Neural progenitor cell (in vitro differentiated cells): Measurements from ENCODE around the gene IQCM. TPM values are rescaled to one million over a fixed set of nuclear protein-coding genes. Genes with fewer than 3 reads are reported as not detected.

Source experiments
- DNase-seq: peaks from one replicate; pipeline ENCODE4 v3.0.0-alpha.2; 2016; ENCODE audit warnings: low spot score
- H2AFZ ChIP-seq: fragments of 200-600 bp; sonication (generic); replicated peaks from 2 replicates; pipeline ENCODE4 v1.6.1; 2016; ENCODE audit warnings: antibody characterized with exemption
- H3F3A ChIP-seq: fragments of 200-600 bp; sonication (generic); 2 replicates; pipeline ENCODE4 v1.6.1; 2016; ENCODE audit warnings: antibody characterized with exemption, low read depth
- H3K27ac ChIP-seq: fragments of 200-600 bp; sonication (generic); 2 replicates; pipeline ENCODE4 v1.5.1; 2016; ENCODE audit warnings: mild to moderate bottlenecking
- H3K27me3 ChIP-seq: fragments of 200-600 bp; sonication (generic); 2 replicates; pipeline ENCODE4 v1.6.1; 2016; ENCODE audit warnings: mild to moderate bottlenecking, moderate library complexity
- H3K36me3 ChIP-seq: fragments of 200-600 bp; sonication (generic); 2 replicates; pipeline ENCODE4 v1.5.1; 2016
- H3K4me1 ChIP-seq: fragments of 200-600 bp; sonication (generic); 2 replicates; pipeline ENCODE4 v1.6.1; 2016; ENCODE audit warnings: mixed run types
- H3K4me2 ChIP-seq: fragments of 200-600 bp; sonication (generic); 2 replicates; pipeline ENCODE4 v1.6.1; 2016
- H3K4me3 ChIP-seq: fragments of 200-600 bp; sonication (generic); 2 replicates; pipeline ENCODE4 v1.5.1; 2016
- H3K79me2 ChIP-seq: fragments of 200-600 bp; sonication (generic); 2 replicates; pipeline ENCODE4 v1.6.1; 2016; ENCODE audit warnings: low read depth
- H3K9ac ChIP-seq: fragments of 200-600 bp; sonication (generic); 2 replicates; pipeline ENCODE4 v1.6.1; 2016
- H3K9me3 ChIP-seq: fragments of 200-600 bp; sonication (generic); 2 replicates; pipeline ENCODE4 v1.5.1; 2016; ENCODE audit warnings: low read depth
- H4K20me1 ChIP-seq: fragments of 200-600 bp; sonication (generic); 2 replicates; pipeline ENCODE4 v1.6.1; 2016; ENCODE audit warnings: low read depth
- H3K27ac Mint-ChIP-seq: 3 replicates; pipeline ENCODE4 v1.8.0; 2021; ENCODE audit warnings: mixed read lengths
- H3K27me3 Mint-ChIP-seq: 2 replicates; pipeline ENCODE4 v1.8.0; 2022; ENCODE audit warnings: low read depth, mild to moderate bottlenecking, inconsistent platforms, moderate library complexity, mixed read lengths; ENCODE audit not compliant: insufficient read depth
- H3K36me3 Mint-ChIP-seq: 3 replicates; pipeline ENCODE4 v1.8.0; 2021; ENCODE audit warnings: mixed read lengths
- H3K4me1 Mint-ChIP-seq: 3 replicates; pipeline ENCODE4 v1.8.0; 2021; ENCODE audit warnings: mixed read lengths
- H3K4me3 Mint-ChIP-seq: 3 replicates; pipeline ENCODE4 v1.8.0; 2021; ENCODE audit warnings: mild to moderate bottlenecking, moderate library complexity, mixed read lengths
- H3K9me3 Mint-ChIP-seq: 3 replicates; pipeline ENCODE4 v1.8.0; 2020; ENCODE audit warnings: mixed read lengths
- EZH2 ChIP-seq: fragments of 200-600 bp; sonication (generic); IDR thresholded peaks from 2 replicates; pipeline ENCODE4 v1.6.1; 2017; ENCODE audit warnings: antibody characterized with exemption, mild to moderate bottlenecking, moderate library complexity
- EZH2phosphoT487 ChIP-seq: fragments of 200-600 bp; sonication (generic); IDR thresholded peaks from 2 replicates; pipeline ENCODE4 v1.6.1; 2017; ENCODE audit warnings: antibody characterized with exemption
- total RNA-seq: library from RNA; depleted of rRNA; stranded (reverse); fragments of >200 nt; gene quantifications from 2 replicates; pipeline ENCODE4 v1.2.3, GENCODE V29; 2015; ENCODE audit warnings: low replicate concordance
- TF ChIP-seq, protein P1 (sequence below): fragments of 200-600 bp; sonication (generic); IDR thresholded peaks from 2 replicates; pipeline ENCODE4 v1.5.1; 2017; ENCODE audit warnings: antibody characterized with exemption, mild to moderate bottlenecking

Gene IQCM
- total RNA-seq, 1 donor from 2014 or later = 0.26 TPM

DNA sequence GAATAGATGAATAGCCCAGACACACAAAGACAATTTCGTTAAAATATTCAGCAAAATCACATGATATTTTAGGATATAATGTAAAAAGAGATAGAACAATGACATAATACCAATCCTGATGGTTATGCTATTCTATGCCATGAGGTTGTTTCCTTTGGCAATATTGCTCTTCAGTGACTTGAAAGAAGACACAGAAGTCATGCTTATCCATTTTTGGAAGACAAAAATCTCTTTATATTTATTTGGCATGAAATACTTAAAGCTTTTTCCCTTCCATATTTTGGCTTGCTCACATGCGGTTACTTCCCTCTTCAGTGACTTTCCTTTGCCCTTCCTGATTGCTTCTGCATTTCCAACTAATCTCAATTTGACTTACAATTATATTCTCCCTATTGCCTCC, 314.8 kb downstream of the IQCM start:
- Mint-ChIP-seq H3K4me1 (no peaks in the 10 kb centered on the region), H3K27me3 (no peaks in the 10 kb centered on the region), H3K36me3 (no peaks in the 10 kb centered on the region), H3K4me3 (no peak overlapping the region), H3K9me3 (no peaks in the 10 kb centered on the region), H3K27ac (no peak overlapping the region)
- Histone ChIP-seq H2AFZ (no peak overlapping the region), H3K9me3 (no peaks in the 10 kb centered on the region), H3K27ac (no peak overlapping the region), H4K20me1 (no peaks in the 10 kb centered on the region), H3K4me2 (no peak overlapping the region), H3K4me1 (no peaks in the 10 kb centered on the region), H3K4me3 (no peak overlapping the region), H3K79me2 (no peaks in the 10 kb centered on the region), H3K27me3 (no peaks in the 10 kb centered on the region), H3F3A (no peaks in the 10 kb centered on the region), H3K9ac (no peak overlapping the region), H3K36me3 (no peaks in the 10 kb centered on the region)
- no peak for DNase-seq
- no peak for TF ChIP-seq EZH2phosphoT487
- no peak for TF ChIP-seq EZH2
- TF ChIP-seq, protein P1, sequence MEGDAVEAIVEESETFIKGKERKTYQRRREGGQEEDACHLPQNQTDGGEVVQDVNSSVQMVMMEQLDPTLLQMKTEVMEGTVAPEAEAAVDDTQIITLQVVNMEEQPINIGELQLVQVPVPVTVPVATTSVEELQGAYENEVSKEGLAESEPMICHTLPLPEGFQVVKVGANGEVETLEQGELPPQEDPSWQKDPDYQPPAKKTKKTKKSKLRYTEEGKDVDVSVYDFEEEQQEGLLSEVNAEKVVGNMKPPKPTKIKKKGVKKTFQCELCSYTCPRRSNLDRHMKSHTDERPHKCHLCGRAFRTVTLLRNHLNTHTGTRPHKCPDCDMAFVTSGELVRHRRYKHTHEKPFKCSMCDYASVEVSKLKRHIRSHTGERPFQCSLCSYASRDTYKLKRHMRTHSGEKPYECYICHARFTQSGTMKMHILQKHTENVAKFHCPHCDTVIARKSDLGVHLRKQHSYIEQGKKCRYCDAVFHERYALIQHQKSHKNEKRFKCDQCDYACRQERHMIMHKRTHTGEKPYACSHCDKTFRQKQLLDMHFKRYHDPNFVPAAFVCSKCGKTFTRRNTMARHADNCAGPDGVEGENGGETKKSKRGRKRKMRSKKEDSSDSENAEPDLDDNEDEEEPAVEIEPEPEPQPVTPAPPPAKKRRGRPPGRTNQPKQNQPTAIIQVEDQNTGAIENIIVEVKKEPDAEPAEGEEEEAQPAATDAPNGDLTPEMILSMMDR = no peak

DNA sequence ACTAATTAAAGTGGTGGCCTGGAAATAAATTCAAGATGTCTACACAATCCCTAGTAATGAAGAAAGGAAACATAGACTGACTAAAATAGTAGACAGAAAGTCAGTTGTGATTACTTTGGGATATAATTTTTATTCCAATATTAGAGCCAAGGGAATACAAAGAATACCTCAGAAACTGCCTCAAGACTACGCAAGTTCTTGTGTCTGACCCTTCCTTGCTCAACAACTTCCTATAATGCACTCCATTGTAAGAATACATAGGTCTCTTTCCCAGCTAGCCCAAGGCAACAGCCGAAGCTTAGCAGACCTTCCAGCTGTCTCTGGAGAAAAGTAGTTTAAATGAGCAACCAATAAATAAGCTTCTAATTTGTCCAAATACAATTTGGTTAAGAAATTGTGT, 315.9 kb downstream of the IQCM start:
- H3K4me1 Mint-ChIP-seq = no peaks in the 10 kb centered on the region
- no peaks in the 10 kb centered on the region for H3F3A ChIP-seq
- no peak overlapping the region for H3K27ac ChIP-seq
- no peaks in the 10 kb centered on the region for H4K20me1 ChIP-seq
- DNase-seq = no peak
- no peak for TF ChIP-seq EZH2phosphoT487
- TF ChIP-seq, protein P1 = no peak
- no peak for TF ChIP-seq EZH2
- H3K79me2 ChIP-seq = no peaks in the 10 kb centered on the region
- H3K9me3 Mint-ChIP-seq = no peaks in the 10 kb centered on the region
- no peak overlapping the region for H3K4me3 ChIP-seq
- H3K9ac ChIP-seq = no peak overlapping the region
- no peaks in the 10 kb centered on the region for H3K36me3 ChIP-seq
- H3K4me1 ChIP-seq = no peaks in the 10 kb centered on the region
- H3K4me3 Mint-ChIP-seq = no peak overlapping the region
- H3K4me2 ChIP-seq = no peak overlapping the region
- no peaks in the 10 kb centered on the region for H3K36me3 Mint-ChIP-seq
- H2AFZ ChIP-seq = no peak overlapping the region
- H3K27me3 Mint-ChIP-seq = no peaks in the 10 kb centered on the region
- H3K9me3 ChIP-seq = no peaks in the 10 kb centered on the region
- no peak overlapping the region for H3K27ac Mint-ChIP-seq
- H3K27me3 ChIP-seq = no peaks in the 10 kb centered on the region

DNA sequence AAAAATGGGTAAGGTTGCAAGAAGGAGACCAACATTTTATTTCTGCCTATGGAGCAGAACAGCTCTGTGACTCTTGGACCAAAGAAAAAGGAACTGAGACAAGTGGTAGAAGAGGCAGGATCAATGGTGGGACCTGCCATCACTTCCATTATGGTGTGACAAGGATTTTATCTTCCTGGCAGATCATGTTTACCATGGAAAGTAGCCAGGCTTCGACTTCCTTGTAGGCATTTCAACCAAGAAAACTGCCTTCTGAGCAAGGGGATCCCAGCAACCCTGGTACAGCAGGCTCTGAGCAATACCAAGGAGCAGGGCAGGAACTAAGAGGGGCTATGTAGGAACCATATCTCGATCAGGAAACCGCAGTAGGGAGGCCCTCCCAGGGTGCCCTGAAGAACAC, 317.4 kb downstream of the IQCM start:
- DNase-seq = no peak
- H3K4me2 ChIP-seq = no peak overlapping the region
- H3K27ac ChIP-seq = no peak overlapping the region
- no peaks in the 10 kb centered on the region for H3K9me3 ChIP-seq
- Mint-ChIP-seq H3K36me3 (no peaks in the 10 kb centered on the region), H3K27ac (no peak overlapping the region), H3K27me3 (no peaks in the 10 kb centered on the region), H3K9me3 (no peaks in the 10 kb centered on the region), H3K4me1 (no peaks in the 10 kb centered on the region), H3K4me3 (no peak overlapping the region)
- H2AFZ ChIP-seq = no peak overlapping the region
- H3K36me3 ChIP-seq = no peaks in the 10 kb centered on the region
- H3K79me2 ChIP-seq = no peaks in the 10 kb centered on the region
- H3K27me3 ChIP-seq = no peaks in the 10 kb centered on the region
- H3K4me3 ChIP-seq = no peak overlapping the region
- H4K20me1 ChIP-seq = no peaks in the 10 kb centered on the region
- no peaks in the 10 kb centered on the region for H3K4me1 ChIP-seq
- TF ChIP-seq EZH2 (no peak), EZH2phosphoT487 (no peak)
- TF ChIP-seq, protein P1 = no peak
- H3K9ac ChIP-seq = no peak overlapping the region
- no peaks in the 10 kb centered on the region for H3F3A ChIP-seq

DNA sequence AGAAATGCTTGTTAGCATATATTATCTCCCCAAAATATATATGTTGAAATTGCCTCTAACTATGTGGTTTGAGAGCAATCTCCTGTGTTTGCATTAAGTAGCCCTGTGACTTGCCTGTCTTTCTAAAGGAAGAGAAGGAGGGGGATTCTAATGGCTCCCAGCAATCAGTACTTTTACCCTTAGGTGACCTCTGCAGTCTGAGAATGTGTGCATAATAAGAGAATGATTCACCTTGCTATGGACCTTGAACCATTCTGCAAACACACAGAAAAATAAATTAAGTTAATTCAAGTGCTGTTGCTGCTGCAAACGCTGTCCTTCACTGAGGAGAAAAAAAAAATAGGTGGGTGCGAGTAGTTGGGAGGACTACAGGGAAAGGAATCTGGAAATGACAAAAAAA, 322.2 kb downstream of the IQCM start:
- H3K27me3 ChIP-seq = no peaks in the 10 kb centered on the region
- no peak overlapping the region for H3K4me3 Mint-ChIP-seq
- no peak for DNase-seq
- H2AFZ ChIP-seq = no peak overlapping the region
- no peak overlapping the region for H3K4me3 ChIP-seq
- H3K79me2 ChIP-seq = no peaks in the 10 kb centered on the region
- no peaks in the 10 kb centered on the region for H3F3A ChIP-seq
- H3K36me3 ChIP-seq = no peaks in the 10 kb centered on the region
- no peaks in the 10 kb centered on the region for H3K4me1 ChIP-seq
- H3K4me2 ChIP-seq = no peak overlapping the region
- H3K9me3 ChIP-seq = no peaks in the 10 kb centered on the region
- H3K9ac ChIP-seq = no peak overlapping the region
- no peaks in the 10 kb centered on the region for H3K27me3 Mint-ChIP-seq
- H4K20me1 ChIP-seq = no peaks in the 10 kb centered on the region
- H3K36me3 Mint-ChIP-seq = no peaks in the 10 kb centered on the region
- no peak overlapping the region for H3K27ac Mint-ChIP-seq
- H3K27ac ChIP-seq = no peak overlapping the region
- H3K4me1 Mint-ChIP-seq = no peaks in the 10 kb centered on the region
- no peaks in the 10 kb centered on the region for H3K9me3 Mint-ChIP-seq
- no peak for TF ChIP-seq EZH2
- no peak for TF ChIP-seq EZH2phosphoT487
- TF ChIP-seq, protein P1 = no peak
